Vagina (tissue), 2 donors: Measurements from ENCODE around the gene NABP2. TPM values are rescaled to one million over a fixed set of nuclear protein-coding genes. Genes with fewer than 3 reads are reported as not detected.

Experiments
- DNase-seq, 2 donors: peaks; one replicate each; pipeline ENCODE4 v3.0.0-alpha.2; 2017; ENCODE audit errors: extremely low spot score in 2 of 2
- H3K27ac ChIP-seq: fragments of 200-600 bp; sonication (generic); one replicate; pipeline ENCODE4 v1.5.1; 2019
- H3K27me3 ChIP-seq: fragments of 200-600 bp; sonication (generic); one replicate; pipeline ENCODE4 v1.5.1; 2019
- H3K36me3 ChIP-seq, 2 donors: fragments of 200-600 bp; sonication (generic); one replicate each; pipeline ENCODE4 v1.5.1; 2017 to 2019
- H3K4me1 ChIP-seq: fragments of 200-600 bp; sonication (generic); one replicate; pipeline ENCODE4 v1.5.1; 2019
- H3K4me3 ChIP-seq, 2 donors: fragments of 200-600 bp; sonication (generic); 1 replicate in 1 of 2; 2 replicates in 1 of 2; pipeline ENCODE4 v1.5.1; 2016 to 2019
- H3K9me3 ChIP-seq: fragments of 200-600 bp; sonication (generic); one replicate; pipeline ENCODE4 v1.5.1; 2019
- CTCF ChIP-seq, 3 experiments: fragments of 450-650 bp in 2 of 3; fragments of 200-600 bp in 1 of 3; sonication (generic) in 1 of 3; IDR thresholded peaks; one replicate each; pipeline ENCODE4 v1.5.1; 2017 to 2019; ENCODE audit warnings: antibody characterized with exemption in 3 of 3, mild to moderate bottlenecking in 2 of 3, moderate library complexity in 2 of 3
- POLR2A ChIP-seq, 2 donors: fragments of 450-650 bp; IDR thresholded peaks; one replicate each; pipeline ENCODE4 v1.6.1; 2017; ENCODE audit warnings: antibody characterized with exemption in 2 of 2, mild to moderate bottlenecking in 2 of 2, moderate library complexity in 2 of 2
- POLR2AphosphoS5 ChIP-seq, 2 donors: sonication (generic); formaldehyde crosslinking; IDR thresholded peaks; one replicate each; pipeline ENCODE4 v1.9.0; 2017; ENCODE audit warnings: antibody characterized with exemption in 2 of 2, mild to moderate bottlenecking in 2 of 2, low read depth in 1 of 2; ENCODE audit not compliant: insufficient read depth in 1 of 2
- intact Hi-C: fragments of 100-400 bp; cut with DNase I; formaldehyde crosslinking; loops from one replicate; pipeline ENCODE4 v1.15.1; 2023
- total RNA-seq: library from RNA; depleted of rRNA; stranded (reverse); fragments of >200 nt; gene quantifications from one replicate; pipeline ENCODE4 v1.2.3, GENCODE V29; 2016

NABP2 gene
- total RNA-seq, 1 donor from 2014 or later: 20.4 TPM

GRCh38 chr12:56234746-56235436 lies 10.7 kb downstream of the NABP2 start:
- no peaks in the 10 kb centered on the region for H3K9me3 ChIP-seq
- intact Hi-C loops: no loop called here
- no peak for DNase-seq
- no peak overlapping the region for H3K27ac ChIP-seq
- no peaks in the 10 kb centered on the region for H3K27me3 ChIP-seq
- H3K4me1 ChIP-seq: no peaks in the 10 kb centered on the region
- peaks cover 0 to 5% of the 10 kb centered on the region in 2 donors for H3K36me3 ChIP-seq
- no peak overlapping the region for H3K4me3 ChIP-seq
- no peak for TF ChIP-seq POLR2AphosphoS5 (IDR thresholded peaks at IDR 0.05; ENCODE audit: insufficient read depth in 1 of 2, low read depth in 1 of 2)

GRCh38 chr12:56236091-56236490 lies 11.9 kb downstream of the NABP2 start:
- no peak for TF ChIP-seq CTCF (IDR thresholded peaks at IDR 0.05)
- no peak for TF ChIP-seq POLR2A (IDR thresholded peaks at IDR 0.05)
- TF ChIP-seq POLR2AphosphoS5 (IDR thresholded peaks at IDR 0.05; ENCODE audit: insufficient read depth in 1 of 2, low read depth in 1 of 2): no peak
- intact Hi-C loops: no loop called here
- Histone ChIP-seq H3K4me3 (no peak overlapping the region), H3K4me1 (no peaks in the 10 kb centered on the region), H3K36me3 (peaks cover 0 to 14% of the 10 kb centered on the region in 2 donors), H3K9me3 (no peaks in the 10 kb centered on the region), H3K27me3 (no peaks in the 10 kb centered on the region), H3K27ac (no peak overlapping the region)
- DNase-seq: no peak

GRCh38 chr12:56236985-56237384 lies 12.8 kb downstream of the NABP2 start:
- no peak for TF ChIP-seq POLR2AphosphoS5 (IDR thresholded peaks at IDR 0.05; ENCODE audit: insufficient read depth in 1 of 2, low read depth in 1 of 2)
- TF ChIP-seq CTCF (IDR thresholded peaks at IDR 0.05): no peak
- no peak for TF ChIP-seq POLR2A (IDR thresholded peaks at IDR 0.05)
- Histone ChIP-seq H3K4me3 (no peak overlapping the region), H3K27me3 (no peaks in the 10 kb centered on the region), H3K36me3 (peaks cover 0 to 23% of the 10 kb centered on the region in 2 donors), H3K27ac (no peak overlapping the region), H3K4me1 (no peaks in the 10 kb centered on the region), H3K9me3 (no peaks in the 10 kb centered on the region)
- intact Hi-C loops: no loop called here
- peak in 1 of 2 donors; percentile 79 for DNase-seq

- no peak for TF ChIP-seq POLR2AphosphoS5 (IDR thresholded peaks at IDR 0.05; ENCODE audit: insufficient read depth in 1 of 2, low read depth in 1 of 2)
- no peak for TF ChIP-seq POLR2A (IDR thresholded peaks at IDR 0.05)
- TF ChIP-seq CTCF (IDR thresholded peaks at IDR 0.05): no peak
- H3K4me3 ChIP-seq: no peak overlapping the region
- H3K27me3 ChIP-seq: no peaks in the 10 kb centered on the region
- no peaks in the 10 kb centered on the region for H3K9me3 ChIP-seq
- no peaks in the 10 kb centered on the region for H3K4me1 ChIP-seq
- peaks cover 0 to 29% of the 10 kb centered on the region in 2 donors for H3K36me3 ChIP-seq
- no peak for DNase-seq
- H3K27ac ChIP-seq: no peak overlapping the region
- intact Hi-C loops: no loop called here
Measured at GRCh38 chr12:56237552-56237951, 13.4 kb downstream of the NABP2 start.

GRCh38 chr12:56241424-56242303 lies 17.5 kb downstream of the NABP2 start:
- peaks cover 10 to 70% of the 10 kb centered on the region in 2 donors for H3K36me3 ChIP-seq

More at GRCh38 chr12:56241424-56242303, 17.5 kb downstream of the NABP2 start:
- Histone ChIP-seq H3K27ac (no peak overlapping the region), H3K9me3 (no peaks in the 10 kb centered on the region), H3K27me3 (no peaks in the 10 kb centered on the region), H3K4me3 (no peak overlapping the region), H3K4me1 (no peaks in the 10 kb centered on the region)
- no peak for TF ChIP-seq CTCF (IDR thresholded peaks at IDR 0.05)
- TF ChIP-seq POLR2A (IDR thresholded peaks at IDR 0.05): no peak
- no peak for TF ChIP-seq POLR2AphosphoS5 (IDR thresholded peaks at IDR 0.05; ENCODE audit: insufficient read depth in 1 of 2, low read depth in 1 of 2)
- intact Hi-C loops: no loop called here
- DNase-seq: no peak
